ENCODE data around the gene RRAD. TPM values are rescaled to one million over a fixed set of nuclear protein-coding genes. Genes with fewer than 3 reads are reported as not detected.
A peak's percentile ranks its signal among the peaks of the same experiment; 100 is the strongest.
"Not testable (repeated sequence)": the region's sequence is repeated elsewhere in the genome, so short reads cannot be mapped to it uniquely, and the experiment has no call there.

Gene RRAD
- total RNA-seq, 1 donor from 2014 or later: not detected

- no peak for TF ChIP-seq CTCF (IDR thresholded peaks at IDR 0.05; ENCODE audit: unreplicated experiment)
- peak; percentile 30 for DNase-seq (ENCODE audit: low spot score)
- no peak overlapping the region for H3K4me3 Mint-ChIP-seq (ENCODE audit: unreplicated experiment)
- no peaks in the 10 kb centered on the region for H3K36me3 Mint-ChIP-seq (ENCODE audit: low read depth, unreplicated experiment)
- H3K4me1 Mint-ChIP-seq (ENCODE audit: unreplicated experiment): no peaks in the 10 kb centered on the region
- peaks cover 6% of the 10 kb centered on the region for H3K27me3 Mint-ChIP-seq (ENCODE audit: unreplicated experiment)
- no peak overlapping the region for H3K27ac Mint-ChIP-seq (ENCODE audit: unreplicated experiment)
- H3K9me3 Mint-ChIP-seq (ENCODE audit: unreplicated experiment): no peaks in the 10 kb centered on the region
Observed at GRCh38 chr16:66899945-66900710, 25.2 kb downstream of the RRAD start.

GRCh38 chr16:66899310-66899944 lies 25.9 kb downstream of the RRAD start:
- H3K9me3 Mint-ChIP-seq (ENCODE audit: unreplicated experiment): no peaks in the 10 kb centered on the region
- no peak overlapping the region for H3K27ac Mint-ChIP-seq (ENCODE audit: unreplicated experiment)
- no peak for DNase-seq (ENCODE audit: low spot score)
- H3K4me1 Mint-ChIP-seq (ENCODE audit: unreplicated experiment): no peaks in the 10 kb centered on the region
- no peaks in the 10 kb centered on the region for H3K36me3 Mint-ChIP-seq (ENCODE audit: low read depth, unreplicated experiment)
- H3K27me3 Mint-ChIP-seq (ENCODE audit: unreplicated experiment): peaks cover 8% of the 10 kb centered on the region
- no peak for TF ChIP-seq CTCF (IDR thresholded peaks at IDR 0.05; ENCODE audit: unreplicated experiment)
- H3K4me3 Mint-ChIP-seq (ENCODE audit: unreplicated experiment): no peak overlapping the region

- Mint-ChIP-seq H3K27me3 (ENCODE audit: unreplicated experiment) (peaks cover 8% of the 10 kb centered on the region), H3K36me3 (ENCODE audit: low read depth, unreplicated experiment) (no peaks in the 10 kb centered on the region), H3K4me3 (ENCODE audit: unreplicated experiment) (no peak overlapping the region), H3K4me1 (ENCODE audit: unreplicated experiment) (no peaks in the 10 kb centered on the region), H3K27ac (ENCODE audit: unreplicated experiment) (no peak overlapping the region), H3K9me3 (ENCODE audit: unreplicated experiment) (no peaks in the 10 kb centered on the region)
- no peak for DNase-seq (ENCODE audit: low spot score)
- no peak for TF ChIP-seq CTCF (IDR thresholded peaks at IDR 0.05; ENCODE audit: unreplicated experiment)
Observed at GRCh38 chr16:66898933-66899309, 26.4 kb downstream of the RRAD start.

GRCh38 chr16:66898207-66898606 lies 27.1 kb downstream of the RRAD start:
- H3K4me3 Mint-ChIP-seq (ENCODE audit: unreplicated experiment): no peak overlapping the region
- no peak overlapping the region for H3K27ac Mint-ChIP-seq (ENCODE audit: unreplicated experiment)
- TF ChIP-seq CTCF (IDR thresholded peaks at IDR 0.05; ENCODE audit: unreplicated experiment): no peak
- H3K4me1 Mint-ChIP-seq (ENCODE audit: unreplicated experiment): no peaks in the 10 kb centered on the region
- no peaks in the 10 kb centered on the region for H3K9me3 Mint-ChIP-seq (ENCODE audit: unreplicated experiment)
- no peaks in the 10 kb centered on the region for H3K36me3 Mint-ChIP-seq (ENCODE audit: low read depth, unreplicated experiment)
- DNase-seq (ENCODE audit: low spot score): no peak
- H3K27me3 Mint-ChIP-seq (ENCODE audit: unreplicated experiment): peaks cover 8% of the 10 kb centered on the region

GRCh38 chr16:66896682-66897081 lies 28.7 kb downstream of the RRAD start:
- H3K27ac Mint-ChIP-seq (ENCODE audit: unreplicated experiment); H3K4me3 Mint-ChIP-seq (ENCODE audit: unreplicated experiment); DNase-seq (ENCODE audit: low spot score); H3K4me1 Mint-ChIP-seq (ENCODE audit: unreplicated experiment); H3K9me3 Mint-ChIP-seq (ENCODE audit: unreplicated experiment); H3K27me3 Mint-ChIP-seq (ENCODE audit: unreplicated experiment); H3K36me3 Mint-ChIP-seq (ENCODE audit: low read depth, unreplicated experiment): not testable (repeated sequence)
